Peyer's patch (tissue), 4 donors: Measurements from ENCODE around the gene TTBK2.

ENCODE experiments used
- CTCF ChIP-seq, 6 experiments: fragments of 450-650 bp in 4 of 6; fragments of 200-600 bp in 2 of 6; sonication (generic) in 1 of 6; IDR thresholded peaks; one replicate each; pipeline ENCODE4 v1.5.1; 2017 to 2019; ENCODE audit warnings: antibody characterized with exemption in 6 of 6, mild to moderate bottlenecking in 3 of 6, moderate library complexity in 1 of 6
- POLR2A ChIP-seq, 2 donors: fragments of 450-650 bp; IDR thresholded peaks; one replicate each; pipeline ENCODE4 v1.5.1; 2017; ENCODE audit warnings: antibody characterized with exemption in 2 of 2, mild to moderate bottlenecking in 2 of 2, moderate library complexity in 2 of 2

- TF ChIP-seq CTCF (IDR thresholded peaks at IDR 0.05) (no peak), POLR2A (IDR thresholded peaks at IDR 0.05) (no peak)
These were observed 228.8 kb downstream of the TTBK2 start for GRCh38 chr15:42691770-42692169.
